GM15510 (cell line): ENCODE measurements around the gene CXCL5.

Source experiments
- POLR2A ChIP-seq: IDR thresholded peaks from 3 replicates; pipeline ENCODE4 v1.6.1; 2011; ENCODE audit warnings: borderline replicate concordance; ENCODE audit not compliant: insufficient read length; ENCODE audit errors: extremely low read depth

CXCL5 gene

GRCh38 chr4:73991742-73992000 lies 6.8 kb downstream of the CXCL5 start:
- TF ChIP-seq POLR2A, result no peak

- no peak for TF ChIP-seq POLR2A
Observed at GRCh38 chr4:73990988-73991741, 7.3 kb downstream of the CXCL5 start.

- no peak for TF ChIP-seq POLR2A
Observed at GRCh38 chr4:73989928-73990327, 8.5 kb downstream of the CXCL5 start.

- no peak for TF ChIP-seq POLR2A
Observed at GRCh38 chr4:73989031-73989430, 9.4 kb downstream of the CXCL5 start.

GRCh38 chr4:73988061-73988460 lies 10.4 kb downstream of the CXCL5 start, which contains the start of gene PPBP:
Gene PPBP, minus strand, starts transcription at chr4:73988190. Its CDS starts 87 bp downstream, at chr4:73988103.
- TF ChIP-seq POLR2A, result no peak

- TF ChIP-seq POLR2A, result no peak
Observed at GRCh38 chr4:73985528-73985852, 13.0 kb downstream of the CXCL5 start.

GRCh38 chr4:73984736-73985527 lies 13.5 kb downstream of the CXCL5 start:
- no peak for TF ChIP-seq POLR2A

GRCh38 chr4:73979407-73979957 lies 19.0 kb downstream of the CXCL5 start:
- TF ChIP-seq POLR2A, result no peak

GRCh38 chr4:73978886-73979285 lies 19.6 kb downstream of the CXCL5 start:
- no peak for TF ChIP-seq POLR2A

GRCh38 chr4:73976716-73977115 lies 21.8 kb downstream of the CXCL5 start:
- no peak for TF ChIP-seq POLR2A

- no peak for TF ChIP-seq POLR2A
Observed at GRCh38 chr4:73976217-73976616, 22.3 kb downstream of the CXCL5 start.

GRCh38 chr4:73974352-73974751 lies 24.1 kb downstream of the CXCL5 start:
- no peak for TF ChIP-seq POLR2A

GRCh38 chr4:73970945-73971344 lies 27.5 kb downstream of the CXCL5 start:
- TF ChIP-seq POLR2A, result no peak

- TF ChIP-seq POLR2A, result no peak
Observed at GRCh38 chr4:73970011-73970410, 28.5 kb downstream of the CXCL5 start.

- no peak for TF ChIP-seq POLR2A
Observed at GRCh38 chr4:73967866-73968265, 30.6 kb downstream of the CXCL5 start.
